ENCODE results near the gene SSR1.

DNA sequence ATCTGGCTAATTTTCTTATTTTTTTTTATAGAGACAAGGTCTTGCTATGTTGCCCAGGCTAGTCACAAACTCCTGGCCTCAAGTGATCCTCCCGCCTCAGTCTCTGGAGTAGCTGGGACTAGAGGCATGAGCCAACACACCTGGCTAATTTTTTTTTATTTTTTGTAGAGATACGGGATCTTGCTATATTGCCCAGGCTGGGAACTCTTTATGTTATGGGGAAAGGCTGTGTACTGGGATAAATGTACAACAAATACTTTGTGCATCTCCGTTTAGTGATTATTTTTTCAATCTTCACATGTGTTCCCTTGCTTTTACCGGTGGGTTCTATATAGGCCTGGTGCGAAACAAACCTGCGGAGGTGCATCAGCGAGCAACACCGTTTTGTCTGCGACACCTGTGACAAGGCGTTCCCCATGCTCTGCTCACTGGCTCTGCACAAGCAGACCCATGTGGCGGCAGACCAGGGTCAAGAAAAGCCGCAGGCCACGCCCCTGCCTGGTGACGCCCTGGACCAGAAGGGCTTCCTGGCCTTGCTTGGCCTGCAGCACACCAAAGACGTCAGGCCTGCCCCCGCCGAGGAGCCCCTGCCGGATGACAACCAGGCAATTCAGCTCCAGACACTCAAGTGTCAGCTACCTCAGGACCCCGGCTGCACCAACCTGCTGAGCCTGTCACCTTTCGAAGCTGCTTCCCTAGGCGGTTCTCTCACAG is 84.2 kb downstream of the SSR1 start:
- TF ChIP-seq SUZ12 (IDR thresholded peaks at IDR 0.05; ENCODE audit: extremely low read depth, insufficient read depth, insufficient read length) (no peak), YY1 (IDR thresholded peaks at IDR 0.05; ENCODE audit: insufficient read depth, insufficient read length) (no peak)
